COLO668 (cell line): Measurements from ENCODE around the gene ATP6V0E2.
"Not testable (repeated sequence)": the region's sequence is repeated elsewhere in the genome, so short reads cannot be mapped to it uniquely, and the experiment has no call there.

ENCODE experiments used
- DNase-seq: peaks from one replicate; lab custom pipeline; 2025; ENCODE audit not compliant: unreplicated experiment; lab: John Stamatoyannopoulos, UW

The ATP6V0E2 gene

GRCh38 chr7:149873074-149873969 is at the start of gene ATP6V0E2:
Gene ATP6V0E2 (plus strand): TSS chr7:149873969. CDS start chr7:149874066, 97 bp downstream.
- DNase-seq: peak; percentile 97

GRCh38 chr7:149824301-149824741 is 49.4 kb upstream of the ATP6V0E2 start:
- no peak for DNase-seq

GRCh38 chr7:149824748-149825566 is 48.8 kb upstream of the ATP6V0E2 start:
- DNase-seq: no peak

GRCh38 chr7:149825567-149826343 is 48.0 kb upstream of the ATP6V0E2 start:
- no peak for DNase-seq

GRCh38 chr7:149826344-149827088 is 47.3 kb upstream of the ATP6V0E2 start:
- DNase-seq: no peak

- DNase-seq: no peak
These were observed 46.4 kb upstream of the ATP6V0E2 start for GRCh38 chr7:149827089-149827981.

- no peak for DNase-seq
These were observed 45.1 kb upstream of the ATP6V0E2 start for GRCh38 chr7:149828357-149829309.

GRCh38 chr7:149830527-149830926 is 43.2 kb upstream of the ATP6V0E2 start:
- not testable (repeated sequence) for DNase-seq

GRCh38 chr7:149830997-149831740 is 42.6 kb upstream of the ATP6V0E2 start:
- DNase-seq: no peak

- DNase-seq: no peak
These were observed 42.0 kb upstream of the ATP6V0E2 start for GRCh38 chr7:149831741-149832219.

GRCh38 chr7:149832332-149833041 is 41.3 kb upstream of the ATP6V0E2 start:
- DNase-seq: no peak

- DNase-seq: no peak
These were observed 40.2 kb upstream of the ATP6V0E2 start for GRCh38 chr7:149833495-149834130.

GRCh38 chr7:149834601-149835000 is 39.2 kb upstream of the ATP6V0E2 start:
- no peak for DNase-seq

- no peak for DNase-seq
These were observed 37.3 kb upstream of the ATP6V0E2 start for GRCh38 chr7:149836434-149836833.

GRCh38 chr7:149837564-149838223 is 36.1 kb upstream of the ATP6V0E2 start:
- no peak for DNase-seq
